GM21619 (cell line): ENCODE measurements around the gene KCNJ4.

Source experiments
- ATAC-seq: cut with Tn5 transposase; IDR thresholded peaks from one replicate; pipeline ENCODE4 v1.9.1; 2021; ENCODE audit not compliant: unreplicated experiment

The KCNJ4 gene

GRCh38 chr22:38432264-38432663 lies 22.7 kb downstream of the KCNJ4 start:
- ATAC-seq, result no peak

- ATAC-seq, result no peak
Measured at GRCh38 chr22:38431266-38432010, 23.6 kb downstream of the KCNJ4 start.

GRCh38 chr22:38429499-38430068 lies 25.4 kb downstream of the KCNJ4 start:
- no peak for ATAC-seq

- no peak for ATAC-seq
Measured at GRCh38 chr22:38428714-38429113, 26.3 kb downstream of the KCNJ4 start.

GRCh38 chr22:38427940-38428339 lies 27.1 kb downstream of the KCNJ4 start:
- no peak for ATAC-seq

- no peak for ATAC-seq
Measured at GRCh38 chr22:38427465-38427864, 27.5 kb downstream of the KCNJ4 start.

GRCh38 chr22:38426628-38427027 lies 28.4 kb downstream of the KCNJ4 start:
- no peak for ATAC-seq

- ATAC-seq, result no peak
Measured at GRCh38 chr22:38424525-38425080, 30.4 kb downstream of the KCNJ4 start.

GRCh38 chr22:38423512-38424503 lies 31.2 kb downstream of the KCNJ4 start:
- ATAC-seq, result no peak

- ATAC-seq, result no peak
Measured at GRCh38 chr22:38422611-38423511, 32.1 kb downstream of the KCNJ4 start.

GRCh38 chr22:38420734-38421133 lies 34.3 kb downstream of the KCNJ4 start:
- ATAC-seq, result no peak

- no peak for ATAC-seq
Measured at GRCh38 chr22:38419858-38420160, 35.2 kb downstream of the KCNJ4 start.

- ATAC-seq, result no peak
Measured at GRCh38 chr22:38419121-38419857, 35.7 kb downstream of the KCNJ4 start.

GRCh38 chr22:38418589-38418988 lies 36.4 kb downstream of the KCNJ4 start:
- no peak for ATAC-seq

- ATAC-seq, result no peak
Measured at GRCh38 chr22:38417252-38418060, 37.5 kb downstream of the KCNJ4 start.

- no peak for ATAC-seq
Measured at GRCh38 chr22:38416621-38417251, 38.3 kb downstream of the KCNJ4 start.

- ATAC-seq, result no peak
Measured at GRCh38 chr22:38415561-38416321, 39.3 kb downstream of the KCNJ4 start.

GRCh38 chr22:38415046-38415445 lies 40.0 kb downstream of the KCNJ4 start:
- no peak for ATAC-seq
